ENCODE results near the gene CEACAM19.
"Not testable (repeated sequence)": the region's sequence is repeated elsewhere in the genome, so short reads cannot be mapped to it uniquely, and the experiment has no call there.

CEACAM19 gene

GRCh38 chr19:44682807-44683206, 11.5 kb downstream of the CEACAM19 start:
- TF ChIP-seq TAF1 (IDR thresholded peaks at IDR 0.05; ENCODE audit: borderline replicate concordance, low read depth, low read length) (no peak), POLR2AphosphoS5 (IDR thresholded peaks at IDR 0.05; ENCODE audit: low read depth, low read length) (no peak), POLR2A (IDR thresholded peaks at IDR 0.05; ENCODE audit: low read depth, low read length) (no peak)
- FAIRE-seq (peak; percentile 68), DNase-seq (ENCODE audit: insufficient read length) (no peak)

- DNase-seq (ENCODE audit: insufficient read length) (no peak), FAIRE-seq (no peak)
- TF ChIP-seq TAF1 (IDR thresholded peaks at IDR 0.05; ENCODE audit: borderline replicate concordance, low read depth, low read length) (no peak), POLR2A (IDR thresholded peaks at IDR 0.05; ENCODE audit: low read depth, low read length) (no peak), POLR2AphosphoS5 (IDR thresholded peaks at IDR 0.05; ENCODE audit: low read depth, low read length) (no peak)
Observed at GRCh38 chr19:44683434-44684210, 12.3 kb downstream of the CEACAM19 start.

- not testable (repeated sequence) for FAIRE-seq; DNase-seq (ENCODE audit: insufficient read length)
Observed at GRCh38 chr19:44684396-44684795, 13.1 kb downstream of the CEACAM19 start.

GRCh38 chr19:44684892-44685863, 13.9 kb downstream of the CEACAM19 start:
- FAIRE-seq (no peak), DNase-seq (ENCODE audit: insufficient read length) (no peak)
- TF ChIP-seq TAF1 (IDR thresholded peaks at IDR 0.05; ENCODE audit: borderline replicate concordance, low read depth, low read length) (no peak), POLR2A (IDR thresholded peaks at IDR 0.05; ENCODE audit: low read depth, low read length) (no peak), POLR2AphosphoS5 (IDR thresholded peaks at IDR 0.05; ENCODE audit: low read depth, low read length) (no peak)

- DNase-seq (ENCODE audit: insufficient read length) = no peak
- no peak for TF ChIP-seq POLR2A (IDR thresholded peaks at IDR 0.05; ENCODE audit: low read depth, low read length)
- no peak for TF ChIP-seq TAF1 (IDR thresholded peaks at IDR 0.05; ENCODE audit: borderline replicate concordance, low read depth, low read length)
- no peak for TF ChIP-seq POLR2AphosphoS5 (IDR thresholded peaks at IDR 0.05; ENCODE audit: low read depth, low read length)
- FAIRE-seq = no peak
Observed at GRCh38 chr19:44685877-44686276, 14.6 kb downstream of the CEACAM19 start.

- DNase-seq (ENCODE audit: insufficient read length) (no peak), FAIRE-seq (no peak)
- TF ChIP-seq TAF1 (IDR thresholded peaks at IDR 0.05; ENCODE audit: borderline replicate concordance, low read depth, low read length) = no peak
- no peak for TF ChIP-seq POLR2A (IDR thresholded peaks at IDR 0.05; ENCODE audit: low read depth, low read length)
- TF ChIP-seq POLR2AphosphoS5 (IDR thresholded peaks at IDR 0.05; ENCODE audit: low read depth, low read length) = no peak
Observed at GRCh38 chr19:44686896-44687295, 15.6 kb downstream of the CEACAM19 start.

- no peak for FAIRE-seq
- no peak for DNase-seq (ENCODE audit: insufficient read length)
- TF ChIP-seq TAF1 (IDR thresholded peaks at IDR 0.05; ENCODE audit: borderline replicate concordance, low read depth, low read length) (no peak), POLR2A (IDR thresholded peaks at IDR 0.05; ENCODE audit: low read depth, low read length) (no peak), POLR2AphosphoS5 (IDR thresholded peaks at IDR 0.05; ENCODE audit: low read depth, low read length) (no peak)
Observed at GRCh38 chr19:44687888-44688287, 16.6 kb downstream of the CEACAM19 start.

GRCh38 chr19:44689290-44690130, 18.2 kb downstream of the CEACAM19 start:
- DNase-seq (ENCODE audit: insufficient read length) = peak; percentile 48
- peak; percentile 74 for FAIRE-seq
- TF ChIP-seq TAF1 (IDR thresholded peaks at IDR 0.05; ENCODE audit: borderline replicate concordance, low read depth, low read length) (no peak), POLR2A (IDR thresholded peaks at IDR 0.05; ENCODE audit: low read depth, low read length) (no peak), POLR2AphosphoS5 (IDR thresholded peaks at IDR 0.05; ENCODE audit: low read depth, low read length) (no peak)

GRCh38 chr19:44690131-44690440, 18.8 kb downstream of the CEACAM19 start:
- DNase-seq (ENCODE audit: insufficient read length) (no peak), FAIRE-seq (no peak)
- no peak for TF ChIP-seq POLR2A (IDR thresholded peaks at IDR 0.05; ENCODE audit: low read depth, low read length)
- no peak for TF ChIP-seq TAF1 (IDR thresholded peaks at IDR 0.05; ENCODE audit: borderline replicate concordance, low read depth, low read length)
- no peak for TF ChIP-seq POLR2AphosphoS5 (IDR thresholded peaks at IDR 0.05; ENCODE audit: low read depth, low read length)

GRCh38 chr19:44692379-44692721, 21.1 kb downstream of the CEACAM19 start:
- TF ChIP-seq TAF1 (IDR thresholded peaks at IDR 0.05; ENCODE audit: borderline replicate concordance, low read depth, low read length) = no peak
- TF ChIP-seq POLR2AphosphoS5 (IDR thresholded peaks at IDR 0.05; ENCODE audit: low read depth, low read length) = no peak
- no peak for TF ChIP-seq POLR2A (IDR thresholded peaks at IDR 0.05; ENCODE audit: low read depth, low read length)
- DNase-seq (ENCODE audit: insufficient read length) (no peak), FAIRE-seq (no peak)

GRCh38 chr19:44694184-44694579, 22.9 kb downstream of the CEACAM19 start:
- no peak for DNase-seq (ENCODE audit: insufficient read length)
- FAIRE-seq = no peak

More at GRCh38 chr19:44694184-44694579, 22.9 kb downstream of the CEACAM19 start:
- TF ChIP-seq POLR2AphosphoS5 (IDR thresholded peaks at IDR 0.05; ENCODE audit: low read depth, low read length) = no peak
- TF ChIP-seq POLR2A (IDR thresholded peaks at IDR 0.05; ENCODE audit: low read depth, low read length) = no peak
- no peak for TF ChIP-seq TAF1 (IDR thresholded peaks at IDR 0.05; ENCODE audit: borderline replicate concordance, low read depth, low read length)
